ENCODE results near the gene ADRA2B. TPM values are rescaled to one million over a fixed set of nuclear protein-coding genes. Genes with fewer than 3 reads are reported as not detected.

Gene ADRA2B
- polyA plus RNA-seq, 2 of the 4 experiments (the other 2 are of a cell fraction) = 0.03 to 0.05 TPM

- 46% methylated on average over 5 of the region's 7 CpGs for WGBS (ENCODE audit: missing lambda C conversion rate)
- Histone ChIP-seq H3K4me2 (no peak overlapping the region), H3K4me1 (no peaks in the 10 kb centered on the region), H3K27ac (no peak overlapping the region), H3K4me3 (no peak overlapping the region), H3K9me3 (no peaks in the 10 kb centered on the region)
- ChIA-PET POLR2A (no interaction called here), CTCF (interaction anchor here (1.0 to 15.3 kb wide), 4 partner anchors 10 to 76 kb away, joined by 3 to 126 read pairs (median 4); partner anchors contain the start of gene ADRA2B)
- ATAC-seq (no peak; a peak in 2 of 6 replicates), DNase-seq (ENCODE audit: low read depth in 1 of 2, low spot score in 1 of 2) (no peak), FAIRE-seq (no peak)
- TF ChIP-seq EHF (CRISPR knock-in tag; IDR thresholded peaks at IDR 0.05) = no peak
- no peak for TF ChIP-seq EHMT2 (IDR thresholded peaks at IDR 0.05; ENCODE audit: low read depth)
- no peak for TF ChIP-seq CBX8 (IDR thresholded peaks at IDR 0.05)
- no peak for TF ChIP-seq NR3C1 (IDR thresholded peaks at IDR 0.05)
- no peak for TF ChIP-seq CEBPB (IDR thresholded peaks at IDR 0.05)
- TF ChIP-seq ZNF302 (CRISPR knock-in tag; IDR thresholded peaks at IDR 0.05) = no peak
- no peak for TF ChIP-seq FOSL2 (IDR thresholded peaks at IDR 0.05)
- TF ChIP-seq FOSL2 (CRISPR knock-in tag; IDR thresholded peaks at IDR 0.05) = no peak
- no peak for TF ChIP-seq PHF8 (IDR thresholded peaks at IDR 0.05; ENCODE audit: borderline replicate concordance, low read depth)
- TF ChIP-seq CBX2 (IDR thresholded peaks at IDR 0.05; ENCODE audit: borderline replicate concordance, low read depth) = no peak
- no peak for TF ChIP-seq CHD2 (IDR thresholded peaks at IDR 0.05; ENCODE audit: low read length, partially characterized antibody)
- no peak for TF ChIP-seq HOXB5 (CRISPR knock-in tag; IDR thresholded peaks at IDR 0.05)
- no peak for TF ChIP-seq HMGXB4 (CRISPR knock-in tag; IDR thresholded peaks at IDR 0.05; ENCODE audit: borderline replicate concordance)
- TF ChIP-seq RAD21 (conservative IDR thresholded peaks at IDR 0.05 in 1 of 2, IDR thresholded peaks at IDR 0.05 in 1 of 2) = no peak
- no peak for TF ChIP-seq HDAC2 (IDR thresholded peaks at IDR 0.05)
- no peak for TF ChIP-seq HEYL (CRISPR knock-in tag; IDR thresholded peaks at IDR 0.05)
- TF ChIP-seq FOSB (CRISPR knock-in tag; IDR thresholded peaks at IDR 0.05) = no peak
- no peak for TF ChIP-seq ZC3H11A (IDR thresholded peaks at IDR 0.05)
- TF ChIP-seq MAX (IDR thresholded peaks at IDR 0.05) = no peak
- TF ChIP-seq RFX5 (IDR thresholded peaks at IDR 0.05) = no peak
- TF ChIP-seq JUNB (IDR thresholded peaks at IDR 0.05) = no peak
These were observed 18.2 kb downstream of the ADRA2B start for GRCh38 chr2:96097951-96098823.

- H3K9me3 ChIP-seq = no peaks in the 10 kb centered on the region
- TF ChIP-seq JUN (IDR thresholded peaks at IDR 0.05) = no peak
- TF ChIP-seq RNF2 (IDR thresholded peaks at IDR 0.05; ENCODE audit: borderline replicate concordance, low read depth) = no peak
- no peak for TF ChIP-seq TFCP2L1 (CRISPR knock-in tag; IDR thresholded peaks at IDR 0.05)
- TF ChIP-seq ATOH8 (CRISPR knock-in tag; IDR thresholded peaks at IDR 0.05; ENCODE audit: low read depth) = no peak
- TF ChIP-seq CHD2 (IDR thresholded peaks at IDR 0.05; ENCODE audit: low read length, partially characterized antibody) = no peak
- no peak for TF ChIP-seq EHF (CRISPR knock-in tag; IDR thresholded peaks at IDR 0.05)
- no peak for TF ChIP-seq REST (IDR thresholded peaks at IDR 0.05)
- TF ChIP-seq GATA3 (IDR thresholded peaks at IDR 0.05; ENCODE audit: borderline replicate concordance) = no peak
- no peak for TF ChIP-seq CBX8 (IDR thresholded peaks at IDR 0.05)
- TF ChIP-seq NR3C1 (IDR thresholded peaks at IDR 0.05) = no peak
- no peak for TF ChIP-seq BHLHE40 (IDR thresholded peaks at IDR 0.05; ENCODE audit: low read depth, low read length)
- FAIRE-seq (no peak), DNase-seq (ENCODE audit: low read depth in 1 of 2, low spot score in 1 of 2) (no peak), ATAC-seq (no peak)
- H3K27ac ChIP-seq = no peak overlapping the region
- POLR2A ChIA-PET = no interaction called here
- H3K4me2 ChIP-seq = no peak overlapping the region
- CTCF ChIA-PET = interaction anchor here (0.9 to 15.3 kb wide), 4 partner anchors 9 to 26 kb away, joined by 3 to 126 read pairs (median 4); partner anchors contain the start of gene ADRA2B
- no peak overlapping the region for H3K4me3 ChIP-seq
- 52% methylated on average over 5 of the region's 5 CpGs for WGBS (ENCODE audit: missing lambda C conversion rate)
- no peaks in the 10 kb centered on the region; the same call in 2 of the 3 replicates for H3K4me1 ChIP-seq
These were observed 18.9 kb downstream of the ADRA2B start for GRCh38 chr2:96097441-96097840.
